ENCODE results near the gene FETUB. TPM values are rescaled to one million over a fixed set of nuclear protein-coding genes. Genes with fewer than 3 reads are reported as not detected.
A peak's percentile ranks its signal among the peaks of the same experiment; 100 is the strongest.

The FETUB gene
- not detected in 2 replicates for polyA plus RNA-seq (2013)

GRCh38 chr3:186639778-186640472, at the start of gene FETUB:
Gene FETUB (plus strand): TSS chr3:186640399. CDS start chr3:186640461, 62 bp downstream.
- H2BK5ac ChIP-seq (ENCODE audit: low read depth, low read length, poor library complexity), result no peak within 1 kb of the TSS
- no peaks in the 10 kb centered on the region for H3K27me3 ChIP-seq (ENCODE audit: insufficient read depth, low read length)
- no peak within 1 kb of the TSS for H3K27ac ChIP-seq (ENCODE audit: low read depth, low read length)
- H2BK120ac ChIP-seq (ENCODE audit: insufficient read depth, low read length, poor library complexity), result no peak within 1 kb of the TSS
- no peak within 1 kb of the TSS for H4K8ac ChIP-seq (ENCODE audit: low read depth, low read length)
- no peak within 1 kb of the TSS for H3K4me3 ChIP-seq (ENCODE audit: low read depth, low read length)
- no peak within 1 kb of the TSS for H2AK5ac ChIP-seq (ENCODE audit: low read length)
- H3K4me1 ChIP-seq (ENCODE audit: control insufficient read depth in 1 of 2, insufficient read depth in 2 of 2, low read length in 2 of 2), result no peaks in the 10 kb centered on the region
- no peak within 1 kb of the TSS for H4K12ac ChIP-seq (ENCODE audit: low read depth, low read length)
- H2AFZ ChIP-seq (ENCODE audit: insufficient read depth, low read length, poor library complexity), result no peak within 1 kb of the TSS
- no peak for DNase-seq
- no peak within 1 kb of the TSS for H3K18ac ChIP-seq (ENCODE audit: low read length)
- no peak within 1 kb of the TSS for H3K4ac ChIP-seq (ENCODE audit: low read depth, low read length)
- WGBS (ENCODE audit: extremely low coverage, insufficient coverage, insufficient read length), result no CpG with 5 or more reads among the region's 1 CpG
- H2BK12ac ChIP-seq (ENCODE audit: low read length), result no peak within 1 kb of the TSS
- no peak within 1 kb of the TSS for H3K4me2 ChIP-seq (ENCODE audit: low read length)
- H4K91ac ChIP-seq (ENCODE audit: low read depth, low read length), result no peak within 1 kb of the TSS
- H3K9ac ChIP-seq (ENCODE audit: low read length), result no peak within 1 kb of the TSS
- no peak within 1 kb of the TSS for H3K23ac ChIP-seq (ENCODE audit: low read length)
- H3K36me3 ChIP-seq (ENCODE audit: control insufficient read depth in 1 of 2, insufficient read depth in 2 of 2, low read length in 2 of 2), result no peaks in the 10 kb centered on the region
- no peaks in the 10 kb centered on the region for H3K79me2 ChIP-seq (ENCODE audit: control insufficient read depth, insufficient read depth, low read length, poor library complexity)
- no peaks in the 10 kb centered on the region for H3K79me1 ChIP-seq (ENCODE audit: low read length)
- no peaks in the 10 kb centered on the region for H3K9me3 ChIP-seq (ENCODE audit: insufficient read depth, low read depth, low read length)
- no peak within 1 kb of the TSS for H3K14ac ChIP-seq (ENCODE audit: low read length)

GRCh38 chr3:186590580-186591295, 49.5 kb upstream of the FETUB start:
- no peak overlapping the region for H2BK120ac ChIP-seq (ENCODE audit: insufficient read depth, low read length, poor library complexity)
- H3K4me3 ChIP-seq (ENCODE audit: low read depth, low read length), result no peak overlapping the region
- H3K4me1 ChIP-seq (ENCODE audit: control insufficient read depth in 1 of 2, insufficient read depth in 2 of 2, low read length in 2 of 2), result peaks cover 0 to 6% of the 10 kb centered on the region in 2 experiments
- no peak overlapping the region for H3K9ac ChIP-seq (ENCODE audit: low read length)
- no peak overlapping the region for H2BK12ac ChIP-seq (ENCODE audit: low read length)
- H3K4me2 ChIP-seq (ENCODE audit: low read length), result no peak overlapping the region
- H3K27ac ChIP-seq (ENCODE audit: low read depth, low read length), result no peak overlapping the region
- no peaks in the 10 kb centered on the region for H3K79me2 ChIP-seq (ENCODE audit: control insufficient read depth, insufficient read depth, low read length, poor library complexity)
- no peak overlapping the region for H2AFZ ChIP-seq (ENCODE audit: insufficient read depth, low read length, poor library complexity)
- no peak for DNase-seq
- H4K91ac ChIP-seq (ENCODE audit: low read depth, low read length), result no peak overlapping the region
- no CpG with 5 or more reads among the region's 7 CpGs for WGBS (ENCODE audit: extremely low coverage, insufficient coverage, insufficient read length)
- no peak overlapping the region for H2BK5ac ChIP-seq (ENCODE audit: low read depth, low read length, poor library complexity)
- no peak overlapping the region for H2AK5ac ChIP-seq (ENCODE audit: low read length)
- no peaks in the 10 kb centered on the region for H3K27me3 ChIP-seq (ENCODE audit: insufficient read depth, low read length)
- H4K12ac ChIP-seq (ENCODE audit: low read depth, low read length), result no peak overlapping the region
- no peak overlapping the region for H3K23ac ChIP-seq (ENCODE audit: low read length)
- no peak overlapping the region for H4K8ac ChIP-seq (ENCODE audit: low read depth, low read length)
- H3K18ac ChIP-seq (ENCODE audit: low read length), result no peak overlapping the region
- no peak overlapping the region for H3K4ac ChIP-seq (ENCODE audit: low read depth, low read length)
- H3K14ac ChIP-seq (ENCODE audit: low read length), result no peak overlapping the region
- H3K36me3 ChIP-seq (ENCODE audit: control insufficient read depth in 1 of 2, insufficient read depth in 2 of 2, low read length in 2 of 2), result peaks cover 0 to under 1% of the 10 kb centered on the region in 2 experiments
- H3K79me1 ChIP-seq (ENCODE audit: low read length), result no peaks in the 10 kb centered on the region
- H3K9me3 ChIP-seq (ENCODE audit: insufficient read depth, low read depth, low read length), result no peaks in the 10 kb centered on the region

GRCh38 chr3:186592682-186593081, 47.5 kb upstream of the FETUB start:
- no peak overlapping the region for H2AFZ ChIP-seq (ENCODE audit: insufficient read depth, low read length, poor library complexity)
- no peaks in the 10 kb centered on the region for H3K9me3 ChIP-seq (ENCODE audit: insufficient read depth, low read depth, low read length)
- H2BK120ac ChIP-seq (ENCODE audit: insufficient read depth, low read length, poor library complexity), result no peak overlapping the region
- no peak overlapping the region for H3K18ac ChIP-seq (ENCODE audit: low read length)
- H3K4me2 ChIP-seq (ENCODE audit: low read length), result no peak overlapping the region
- DNase-seq, result no peak
- H3K27me3 ChIP-seq (ENCODE audit: insufficient read depth, low read length), result no peaks in the 10 kb centered on the region
- H3K27ac ChIP-seq (ENCODE audit: low read depth, low read length), result no peak overlapping the region
- no peak overlapping the region for H2AK5ac ChIP-seq (ENCODE audit: low read length)
- H3K4me1 ChIP-seq (ENCODE audit: control insufficient read depth in 1 of 2, insufficient read depth in 2 of 2, low read length in 2 of 2), result peaks cover 6 to 11% of the 10 kb centered on the region in 2 experiments
- H3K14ac ChIP-seq (ENCODE audit: low read length), result no peak overlapping the region
- H4K8ac ChIP-seq (ENCODE audit: low read depth, low read length), result no peak overlapping the region
- no peak overlapping the region for H3K4ac ChIP-seq (ENCODE audit: low read depth, low read length)
- peaks cover 2% of the 10 kb centered on the region for H3K79me1 ChIP-seq (ENCODE audit: low read length)
- H2BK12ac ChIP-seq (ENCODE audit: low read length), result no peak overlapping the region
- H3K4me3 ChIP-seq (ENCODE audit: low read depth, low read length), result no peak overlapping the region
- H2BK5ac ChIP-seq (ENCODE audit: low read depth, low read length, poor library complexity), result no peak overlapping the region
- no CpG with 5 or more reads among the region's 4 CpGs for WGBS (ENCODE audit: extremely low coverage, insufficient coverage, insufficient read length)
- no peak overlapping the region for H4K12ac ChIP-seq (ENCODE audit: low read depth, low read length)
- H3K23ac ChIP-seq (ENCODE audit: low read length), result no peak overlapping the region
- H3K9ac ChIP-seq (ENCODE audit: low read length), result no peak overlapping the region
- H3K79me2 ChIP-seq (ENCODE audit: control insufficient read depth, insufficient read depth, low read length, poor library complexity), result no peaks in the 10 kb centered on the region
- H4K91ac ChIP-seq (ENCODE audit: low read depth, low read length), result no peak overlapping the region
- no peaks in the 10 kb centered on the region for H3K36me3 ChIP-seq (ENCODE audit: control insufficient read depth in 1 of 2, insufficient read depth in 2 of 2, low read length in 2 of 2)

GRCh38 chr3:186593862-186594261, 46.3 kb upstream of the FETUB start:
- Histone ChIP-seq H2BK5ac (ENCODE audit: low read depth, low read length, poor library complexity) (no peak overlapping the region), H3K9me3 (ENCODE audit: insufficient read depth, low read depth, low read length) (no peaks in the 10 kb centered on the region), H3K4me1 (ENCODE audit: control insufficient read depth in 1 of 2, insufficient read depth in 2 of 2, low read length in 2 of 2) (peaks cover 11 to 14% of the 10 kb centered on the region in 2 experiments), H4K12ac (ENCODE audit: low read depth, low read length) (no peak overlapping the region), H2BK12ac (ENCODE audit: low read length) (peak overlapping the region; percentile 56), H3K27me3 (ENCODE audit: insufficient read depth, low read length) (no peaks in the 10 kb centered on the region), H3K18ac (ENCODE audit: low read length) (no peak overlapping the region), H4K91ac (ENCODE audit: low read depth, low read length) (no peak overlapping the region), H2AFZ (ENCODE audit: insufficient read depth, low read length, poor library complexity) (no peak overlapping the region), H3K36me3 (ENCODE audit: control insufficient read depth in 1 of 2, insufficient read depth in 2 of 2, low read length in 2 of 2) (no peaks in the 10 kb centered on the region), H4K8ac (ENCODE audit: low read depth, low read length) (no peak overlapping the region), H3K4me3 (ENCODE audit: low read depth, low read length) (no peak overlapping the region), H3K14ac (ENCODE audit: low read length) (no peak overlapping the region), H3K79me2 (ENCODE audit: control insufficient read depth, insufficient read depth, low read length, poor library complexity) (no peaks in the 10 kb centered on the region), H2AK5ac (ENCODE audit: low read length) (no peak overlapping the region), H3K4ac (ENCODE audit: low read depth, low read length) (no peak overlapping the region), H3K9ac (ENCODE audit: low read length) (no peak overlapping the region), H3K4me2 (ENCODE audit: low read length) (no peak overlapping the region), H3K79me1 (ENCODE audit: low read length) (peaks cover 2% of the 10 kb centered on the region), H2BK120ac (ENCODE audit: insufficient read depth, low read length, poor library complexity) (no peak overlapping the region), H3K23ac (ENCODE audit: low read length) (no peak overlapping the region), H3K27ac (ENCODE audit: low read depth, low read length) (no peak overlapping the region)
- DNase-seq, result no peak
- no CpG with 5 or more reads among the region's 3 CpGs for WGBS (ENCODE audit: extremely low coverage, insufficient coverage, insufficient read length)

All from trophoblast cell (in vitro differentiated cells and primary cell).